T-helper 2 cell (primary cell): ENCODE results near the gene MAPK8.
"Not testable (repeated sequence)": the region's sequence is repeated elsewhere in the genome, so short reads cannot be mapped to it uniquely, and the experiment has no call there.

Experiments
- DNase-seq, 5 experiments: peaks; one replicate each; pipeline versions ENCODE4 v3.0.0 to v3.0.0-alpha.2; 2012 to 2022
- total RNA-seq, 2 donors: gene quantifications; one replicate each; lab custom pipeline; 2026; lab: John Stamatoyannopoulos, UW

The MAPK8 gene
- 40.3 to 58.6 reads per million in 2 donors for total RNA-seq

DNA sequence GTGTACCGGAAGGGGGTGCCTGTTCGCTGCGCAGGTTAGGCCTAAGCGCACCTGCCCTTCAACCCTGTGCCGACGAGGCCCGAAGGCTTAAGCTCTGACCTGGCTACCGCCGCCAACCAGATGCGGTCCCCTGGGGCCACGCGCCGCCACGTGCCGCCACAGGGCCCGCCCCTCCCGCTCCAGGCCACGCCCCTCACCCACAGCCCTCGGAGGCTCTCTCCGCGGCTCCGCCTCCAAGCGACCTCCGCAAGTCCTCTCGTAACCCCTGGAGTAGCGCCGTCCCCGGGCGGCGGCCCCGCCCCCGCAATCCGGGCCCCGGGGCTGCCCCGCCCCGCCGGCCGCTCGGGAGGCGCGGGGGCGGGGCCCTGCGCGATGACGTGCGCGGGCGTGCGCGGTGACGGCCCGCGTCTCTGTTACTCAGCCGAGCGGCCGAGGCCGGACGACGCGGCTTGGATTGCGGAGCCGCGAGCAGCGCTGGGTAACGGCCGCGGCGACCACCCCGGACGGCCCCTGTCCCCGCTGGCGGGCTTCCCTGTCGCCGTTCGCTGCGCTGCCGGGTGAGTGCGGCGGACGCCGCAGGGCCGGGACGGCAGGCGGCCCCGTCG, at the start of gene MAPK8:
Gene MAPK8, plus strand, starts transcription at position 413 of the 605 bp plus-strand sequence. CDS start 94,984 bp downstream, outside the sequence.
- DNase-seq: peak; percentile 85 to 95 (median 91)

DNA sequence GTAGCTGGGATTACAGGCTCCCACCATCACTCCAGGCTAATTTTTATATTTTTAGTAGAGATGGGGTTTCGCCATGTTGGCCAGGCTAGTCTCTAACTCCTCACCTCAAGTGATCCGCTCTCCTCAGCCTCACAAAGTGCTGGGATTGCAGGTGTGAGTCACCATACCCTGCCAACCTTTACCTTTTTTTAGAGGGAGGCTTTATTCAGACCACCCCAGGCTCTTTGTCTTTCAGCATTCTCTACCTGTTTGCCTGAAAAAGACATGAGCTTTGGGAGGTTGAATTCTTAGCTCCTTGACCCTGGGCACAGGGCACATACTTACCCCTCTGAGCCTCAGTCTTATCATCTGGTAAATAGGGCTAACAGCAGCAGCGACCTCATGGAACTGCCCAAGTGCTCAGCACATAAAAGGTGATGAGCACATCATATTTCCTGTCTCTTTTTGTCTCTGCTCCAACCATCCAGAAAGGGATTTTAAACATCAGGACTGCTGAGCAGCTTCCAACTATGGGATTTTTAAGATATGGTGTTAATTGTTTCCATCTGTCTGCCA, 49.0 kb upstream of the MAPK8 start:
- DNase-seq: no peak

DNA sequence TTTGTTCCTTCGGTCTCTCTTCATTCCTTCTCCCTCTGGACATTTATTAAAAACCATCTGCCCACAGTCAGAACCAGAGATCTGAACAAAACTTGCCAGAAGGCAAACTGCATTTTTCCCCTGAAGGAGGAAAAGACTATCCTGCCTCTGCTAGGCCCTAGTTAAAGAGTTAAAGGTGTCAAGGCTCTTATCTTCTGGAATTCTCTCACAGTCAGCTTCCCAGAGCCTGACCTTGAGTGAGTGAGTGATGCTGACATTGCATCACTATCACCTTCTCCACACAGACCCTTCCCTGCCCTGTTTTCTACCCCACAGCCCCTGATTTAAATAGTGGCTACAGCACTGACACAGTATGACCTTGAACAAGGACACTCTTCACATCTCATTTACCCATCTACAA, 48.4 kb upstream of the MAPK8 start:
- no peak for DNase-seq

DNA sequence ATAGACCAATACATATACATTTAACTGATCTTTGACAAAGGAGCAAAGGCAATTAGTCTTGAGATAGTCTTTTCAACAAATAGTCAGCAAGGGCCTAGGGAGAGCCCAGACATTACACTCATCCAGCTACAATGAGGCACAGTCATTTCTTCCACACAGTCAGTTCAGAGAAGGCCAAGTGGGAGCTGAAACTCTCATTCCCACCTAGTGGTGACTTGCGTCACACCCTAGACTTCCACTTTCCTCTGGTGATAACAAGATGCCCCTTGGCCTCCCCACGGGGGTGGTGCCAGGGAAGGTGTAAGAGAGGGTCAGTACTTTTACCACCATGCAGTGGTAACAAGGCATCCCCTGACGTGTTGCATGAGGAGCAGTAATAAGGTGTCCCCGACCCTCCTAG, 39.9 kb upstream of the MAPK8 start:
- peak in 1 of 5 experiments; percentile 41 for DNase-seq

DNA sequence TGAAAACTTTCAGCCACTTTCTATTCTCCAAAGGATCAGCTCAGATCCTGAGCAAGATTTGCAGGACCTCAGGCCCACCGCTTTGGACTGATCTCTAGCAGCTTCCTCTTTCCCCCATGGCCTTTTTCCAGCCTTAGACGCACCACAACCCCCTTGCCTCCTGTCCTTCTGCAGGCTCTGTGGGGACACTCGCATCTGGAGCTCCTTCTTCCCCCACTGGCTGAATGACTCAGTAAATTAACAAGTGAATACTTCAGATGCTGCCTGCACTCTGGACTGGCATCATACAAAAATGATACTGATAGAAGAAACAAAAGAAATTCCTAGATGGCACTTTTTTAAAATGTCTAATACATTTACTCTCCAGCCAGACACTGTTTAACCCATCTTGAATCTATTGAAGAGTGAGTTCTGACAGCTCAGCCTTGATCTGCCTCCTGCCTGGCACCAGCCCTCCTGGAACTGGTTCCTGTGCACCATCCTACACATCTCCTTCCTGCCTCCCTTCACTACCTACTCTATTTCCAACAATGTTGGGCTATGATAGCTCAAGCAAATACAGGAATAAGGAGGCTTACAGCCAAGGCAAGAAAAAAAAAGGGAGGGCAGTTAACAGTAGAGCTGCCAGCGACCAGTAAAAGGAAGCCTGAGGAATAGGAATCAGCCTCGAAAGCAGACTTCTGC, 35.3 kb upstream of the MAPK8 start:
- DNase-seq: no peak

DNA sequence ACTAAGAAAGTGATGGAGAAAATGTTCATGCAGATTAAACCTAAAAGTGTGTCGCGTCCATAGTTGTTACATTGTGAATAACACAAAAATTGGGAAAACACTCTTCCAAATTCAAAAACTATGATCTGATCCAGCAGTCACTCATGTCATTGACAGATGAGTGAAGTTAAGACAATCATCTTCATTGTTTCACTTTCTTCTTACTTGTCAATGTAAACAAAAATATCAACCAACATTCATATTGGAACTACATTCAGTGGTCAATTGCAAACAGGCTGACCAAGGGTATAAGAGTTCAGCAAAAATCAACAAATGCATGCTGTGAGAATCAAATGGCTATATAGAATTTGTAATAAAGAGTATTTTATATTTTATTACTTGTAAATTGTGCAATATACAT, 33.8 kb upstream of the MAPK8 start:
- no peak for DNase-seq

DNA sequence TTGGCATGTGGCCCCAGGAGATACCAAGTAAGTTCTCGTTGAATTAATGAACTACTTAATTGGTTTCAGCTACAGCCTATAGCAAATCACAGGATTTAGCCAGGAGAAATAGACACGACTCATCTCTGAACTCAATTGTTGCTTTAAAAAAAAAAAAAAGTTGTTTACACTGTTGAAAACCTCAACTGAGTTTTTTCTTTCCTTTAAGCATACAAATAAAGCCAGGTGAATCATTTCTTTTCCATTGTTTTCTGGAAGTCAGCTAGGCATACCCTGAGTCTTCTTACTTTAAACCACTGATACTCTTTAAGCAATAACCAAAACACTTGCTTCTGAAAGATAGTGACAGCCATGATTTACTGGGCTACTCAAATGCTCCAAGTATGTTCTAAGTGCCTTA, 32.7 kb upstream of the MAPK8 start:
- peak in 1 of 5 experiments; percentile 30 for DNase-seq

DNA sequence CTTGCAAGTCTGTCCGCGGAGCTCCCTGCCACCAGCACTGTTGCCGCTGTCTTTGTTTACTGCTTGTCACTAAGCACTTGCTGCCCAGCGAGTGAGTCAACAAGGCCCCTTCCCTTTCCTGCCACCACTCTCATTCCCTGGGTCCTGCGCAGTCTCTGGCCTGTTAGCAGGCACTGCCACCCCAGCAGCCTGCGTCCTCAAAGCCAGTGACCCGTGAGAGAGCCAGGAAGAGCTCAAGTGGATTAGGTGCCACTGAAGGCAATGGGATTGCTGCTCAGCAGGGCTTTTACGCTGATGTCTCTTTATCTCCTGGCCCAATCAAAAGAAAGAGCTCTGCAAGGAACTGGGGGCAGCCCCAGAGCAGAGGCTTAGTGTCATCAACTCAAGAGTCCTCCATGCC, 31.8 kb upstream of the MAPK8 start, which contains the start of gene FRMPD2:
Gene FRMPD2, minus strand, starts transcription at position 61 of the 400 bp plus-strand sequence. CDS start 129 bp downstream, outside the sequence.
- DNase-seq: no peak

DNA sequence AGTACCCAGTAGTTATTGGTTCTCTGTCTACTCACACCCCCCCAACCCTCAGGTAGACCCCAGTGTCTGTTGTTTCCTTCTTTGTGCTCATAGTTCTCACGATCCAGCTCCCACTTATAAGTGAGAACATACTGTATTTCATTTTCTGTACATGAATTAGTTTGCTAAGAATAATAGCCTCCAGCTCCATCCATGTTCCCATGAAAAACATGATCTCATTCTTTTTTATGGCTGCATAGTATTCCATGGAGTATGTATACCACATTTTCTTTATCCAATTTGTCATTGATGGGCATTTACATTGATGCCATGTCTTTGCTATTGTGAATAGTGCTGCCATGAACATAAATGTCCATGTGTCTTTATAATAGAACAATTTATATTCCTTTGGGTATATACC, 29.4 kb upstream of the MAPK8 start:
- no peak for DNase-seq

DNA sequence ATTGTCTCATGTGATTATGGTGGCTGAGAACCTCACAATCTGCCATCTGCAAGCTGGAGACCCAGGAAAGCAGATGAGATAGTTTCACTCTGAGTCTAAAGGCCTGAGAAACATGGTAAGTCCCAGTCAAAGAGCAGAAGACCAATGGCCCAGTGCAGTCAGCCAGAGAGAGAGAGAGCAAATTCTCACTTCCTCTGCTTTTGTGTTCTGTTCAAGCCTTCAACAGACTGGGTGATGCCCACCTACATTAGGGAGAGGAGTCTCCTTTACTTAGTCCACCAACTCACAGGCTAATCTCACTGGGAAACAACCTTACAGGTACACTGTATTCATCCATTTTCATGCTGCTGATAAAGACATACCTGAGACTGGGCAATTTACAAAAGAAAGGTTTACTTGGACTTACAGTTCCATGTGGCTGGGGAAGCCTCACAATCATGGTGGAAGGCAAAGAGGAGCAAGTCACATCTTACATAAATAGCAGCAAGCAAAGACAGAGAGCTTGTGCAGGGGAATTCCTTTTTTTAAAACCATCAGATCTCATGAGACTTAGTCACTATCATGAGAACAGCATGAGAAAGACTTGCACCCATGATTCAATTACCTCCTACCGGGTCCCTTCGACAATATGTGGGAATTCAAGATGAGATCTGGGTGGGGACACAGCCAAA, 27.3 kb upstream of the MAPK8 start:
- DNase-seq: peak in 1 of 5 experiments; percentile 43

DNA sequence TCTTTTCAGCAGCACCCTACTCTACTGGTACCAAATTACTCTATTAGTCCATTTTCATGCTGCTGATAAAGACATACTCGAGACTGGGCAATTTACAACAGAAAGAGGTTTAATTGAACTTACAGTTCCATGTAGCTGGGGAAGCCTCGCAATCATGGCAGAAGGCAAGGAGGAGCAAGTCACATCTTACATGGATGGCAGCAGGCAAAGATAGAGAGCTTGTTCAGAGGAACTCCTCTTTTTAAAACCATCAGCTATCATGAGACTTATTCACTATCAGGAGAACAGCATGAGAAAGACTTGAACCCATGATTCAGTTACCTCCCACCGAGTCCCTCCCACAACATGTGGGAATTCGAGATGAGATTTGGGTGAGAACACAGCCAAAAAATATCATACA, 24.8 kb upstream of the MAPK8 start:
- not testable (repeated sequence) for DNase-seq

DNA sequence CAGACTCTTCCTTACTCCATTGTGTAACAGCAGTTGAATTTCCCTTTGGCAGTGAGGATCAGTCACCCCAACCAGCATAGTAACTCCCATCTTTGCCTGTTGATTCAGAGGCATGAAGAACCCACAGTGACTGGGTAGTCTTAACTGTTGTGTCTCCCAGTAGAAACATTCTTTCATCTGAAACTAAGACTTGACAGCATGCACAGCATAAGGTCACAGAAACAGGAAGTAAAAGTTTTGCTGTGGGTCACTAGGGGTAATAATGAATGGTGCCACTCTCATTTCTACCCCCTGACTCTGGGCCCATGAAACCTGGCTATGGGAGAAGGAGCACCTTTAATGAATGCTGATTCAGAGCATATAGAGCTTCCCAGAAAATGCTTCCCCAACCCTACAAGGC, 23.6 kb upstream of the MAPK8 start:
- no peak for DNase-seq

DNA sequence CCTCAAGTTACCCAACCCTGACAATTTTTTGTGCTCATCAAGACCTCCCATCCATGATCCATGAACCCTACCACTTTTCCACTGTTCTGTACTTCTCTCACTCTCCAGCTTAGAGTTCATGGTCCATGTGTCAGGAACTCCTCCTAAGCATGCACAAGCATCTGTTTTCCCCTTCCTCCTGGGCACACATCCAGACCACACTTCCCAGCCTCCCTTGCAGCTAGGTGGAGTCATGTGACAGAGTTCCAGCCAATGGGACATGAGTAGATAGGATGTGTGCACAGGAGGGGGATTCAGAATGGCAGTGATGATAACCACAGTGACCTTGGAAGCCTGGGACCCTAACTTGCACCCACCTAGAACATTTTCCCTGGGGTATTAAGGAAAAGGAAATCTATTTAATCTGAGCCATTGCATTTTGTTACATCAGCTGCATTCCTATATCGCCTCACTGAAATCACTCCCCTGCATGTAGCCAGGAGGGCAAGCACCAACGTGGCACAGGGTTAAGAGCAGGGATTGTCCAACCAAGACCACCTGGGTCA, 22.4 kb upstream of the MAPK8 start:
- DNase-seq: no peak

DNA sequence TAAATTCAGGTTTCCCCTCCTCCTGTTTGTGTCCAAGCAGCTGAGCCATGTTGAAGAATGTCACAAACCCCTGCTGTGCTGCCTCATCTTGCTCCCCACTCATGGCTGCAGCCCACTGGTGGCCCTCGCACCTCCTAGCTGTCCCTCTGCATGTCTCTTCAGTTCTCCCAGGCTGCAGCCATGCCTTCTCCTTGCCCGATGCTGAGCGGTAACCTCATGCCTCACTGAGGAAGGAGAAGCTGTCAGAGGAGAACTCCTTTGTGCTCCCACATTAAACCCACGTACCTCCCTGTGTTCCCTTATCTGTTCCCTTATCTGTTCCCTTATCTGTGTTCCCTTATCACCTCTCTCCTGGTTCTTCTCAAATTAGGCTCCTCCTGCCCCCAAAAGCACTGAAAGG, 21.7 kb upstream of the MAPK8 start:
- DNase-seq: no peak

DNA sequence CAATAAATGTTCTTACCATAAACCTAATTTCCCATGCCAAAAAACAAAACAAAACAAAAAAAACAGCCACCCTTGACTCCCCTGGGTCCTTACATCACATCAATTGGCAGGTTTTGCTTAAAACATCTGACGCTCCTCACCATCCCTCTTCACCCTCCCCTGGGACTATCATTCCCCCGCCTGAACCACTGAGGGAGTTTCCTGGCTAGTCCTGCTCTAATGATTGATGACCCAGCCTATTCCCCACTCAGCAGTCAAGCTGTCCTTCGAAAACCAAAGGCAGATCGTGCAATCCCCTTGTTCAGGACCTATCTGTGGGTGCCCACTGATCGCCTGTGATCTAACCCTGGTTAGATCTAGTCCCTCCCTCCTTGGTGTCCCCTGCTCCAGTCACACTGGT, 20.8 kb upstream of the MAPK8 start:
- DNase-seq: no peak

DNA sequence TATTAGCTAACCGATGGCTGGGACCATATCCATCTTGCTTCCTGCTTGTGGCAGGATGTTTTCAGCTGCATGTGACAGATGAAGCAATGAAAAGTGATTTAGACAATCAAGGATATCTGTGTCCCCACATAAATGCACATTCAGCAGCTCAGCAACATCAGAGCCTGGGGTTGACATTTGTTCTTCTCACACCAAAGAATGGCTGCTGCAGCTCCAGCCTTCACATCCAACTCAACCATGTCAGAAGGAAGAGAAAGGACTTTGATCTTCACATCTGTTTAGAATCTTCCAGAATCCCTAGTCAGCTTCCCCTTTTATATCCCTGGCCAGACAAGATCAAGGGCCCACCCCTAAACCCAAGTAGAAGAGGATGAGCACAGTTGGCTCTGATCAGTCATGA, 20.1 kb upstream of the MAPK8 start:
- no peak for DNase-seq

DNA sequence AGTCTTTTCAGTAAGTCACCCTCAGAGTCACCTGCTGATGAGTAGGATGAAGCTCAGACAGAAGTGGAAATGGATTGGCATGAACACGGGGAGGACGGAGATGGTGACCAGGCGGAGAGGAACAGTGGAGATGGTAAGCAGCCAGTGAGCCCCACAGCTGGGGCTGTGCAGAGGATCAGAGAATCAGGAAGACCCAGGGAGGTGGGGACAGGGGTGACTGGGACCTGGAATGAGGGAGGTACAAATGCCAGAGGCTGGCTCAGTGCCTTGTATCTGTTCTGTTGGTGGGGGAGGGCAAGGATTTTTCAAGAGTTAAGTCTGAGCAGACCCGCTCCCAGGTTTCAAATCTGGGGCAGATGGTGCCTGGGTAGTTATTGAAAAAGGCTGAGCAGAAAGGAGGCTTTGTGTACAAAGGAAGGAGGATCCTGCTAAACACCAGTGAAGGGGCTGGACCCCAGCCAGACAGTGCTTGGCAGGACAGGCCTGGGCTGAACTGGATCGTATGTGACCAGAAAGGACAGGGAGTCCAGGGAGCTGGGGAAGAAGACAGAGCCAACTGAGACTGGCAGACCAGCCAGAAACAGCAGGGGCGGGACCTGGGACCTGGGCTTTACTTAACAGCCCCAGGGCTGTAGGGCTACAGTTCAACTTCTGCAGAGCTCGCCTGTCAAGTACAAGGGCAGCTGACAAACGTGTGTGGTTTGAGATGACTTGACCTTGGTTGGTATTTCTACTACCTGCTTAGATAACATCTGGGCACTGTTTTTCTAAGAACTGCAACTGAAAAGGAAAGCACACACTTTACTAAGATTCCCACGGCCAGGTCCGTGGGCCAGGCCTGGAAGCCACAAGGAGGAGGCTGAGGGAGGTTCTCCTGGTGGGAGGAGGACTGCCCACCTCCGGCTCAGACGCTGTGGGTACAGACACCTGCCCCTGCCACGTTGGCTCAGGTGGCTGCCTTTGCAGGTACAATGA, 18.8 kb upstream of the MAPK8 start:
- DNase-seq: peak in 1 of 5 experiments; percentile 91

DNA sequence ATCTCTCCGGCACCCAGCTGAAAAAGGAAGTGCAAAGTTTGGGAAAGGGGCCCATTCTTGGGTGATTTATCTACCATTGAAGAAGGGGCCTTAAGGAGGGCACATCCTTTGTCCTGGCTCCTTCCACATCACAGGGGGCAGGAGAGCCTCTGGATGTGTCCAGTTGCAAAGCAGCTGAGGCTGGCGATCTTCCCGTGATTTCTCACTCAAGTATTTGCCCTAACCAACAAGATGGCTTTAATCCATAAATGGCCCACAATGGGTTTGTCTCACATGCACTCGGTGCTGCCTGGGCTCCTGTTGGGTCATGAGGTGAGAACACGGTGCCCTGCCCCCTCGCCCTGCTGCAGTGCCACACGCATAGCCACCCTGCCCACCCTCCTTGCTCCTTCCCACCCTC, 17.8 kb upstream of the MAPK8 start:
- no peak for DNase-seq

DNA sequence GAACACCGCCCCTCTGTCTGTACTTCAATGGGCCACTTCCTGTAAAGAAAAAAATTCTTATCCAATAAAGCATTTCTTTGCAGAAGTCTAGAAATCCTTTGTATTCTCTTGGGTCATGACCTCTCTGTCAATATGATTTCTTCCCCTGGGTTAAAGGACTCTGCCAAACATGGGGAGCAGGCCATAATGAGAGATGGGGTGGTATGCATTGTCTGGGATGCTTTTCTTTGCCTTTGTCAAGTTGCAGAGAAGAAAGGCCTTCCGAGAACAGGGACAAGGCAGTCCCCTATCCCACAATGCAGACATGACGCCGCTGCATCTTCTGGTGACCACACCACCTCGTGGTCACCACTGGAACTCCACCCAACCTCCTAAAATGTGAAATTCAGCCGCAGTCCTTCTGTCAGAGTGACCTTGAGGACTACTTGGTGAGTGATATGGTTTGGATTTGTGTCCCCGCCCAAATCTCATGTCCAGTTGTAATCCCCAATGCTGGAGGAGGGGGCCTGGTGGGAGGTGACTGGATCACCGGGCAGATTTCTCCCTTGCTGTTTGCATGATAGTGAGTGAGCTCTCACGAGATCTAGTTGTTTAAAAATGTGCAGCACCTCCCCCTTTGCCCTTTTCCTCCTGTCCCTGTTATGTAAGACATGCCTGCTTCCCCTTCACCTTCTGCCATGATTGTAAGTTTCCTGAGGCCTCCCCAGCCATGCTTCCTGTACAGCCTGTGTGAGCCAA, 16.8 kb upstream of the MAPK8 start:
- DNase-seq: peak in 2 of 5 experiments; percentile 21 to 60

DNA sequence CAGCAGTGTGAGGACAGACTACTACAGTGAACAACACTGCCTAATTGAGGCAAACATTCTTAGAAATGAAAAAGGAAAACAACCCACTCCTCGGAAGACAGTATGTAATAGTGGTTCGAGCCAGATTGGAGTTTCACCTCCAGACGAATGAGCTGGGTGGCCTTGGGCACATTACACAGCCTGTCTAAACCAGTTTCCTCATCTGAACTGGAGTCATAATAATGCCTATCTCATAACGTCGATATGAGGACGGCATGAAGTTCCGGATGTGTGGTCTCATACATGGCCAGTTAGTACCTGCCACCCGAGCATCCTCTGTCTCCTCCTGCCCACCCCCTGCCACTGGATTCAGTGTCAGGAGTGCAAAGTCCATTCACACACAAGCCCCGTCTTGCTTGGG, 16.2 kb upstream of the MAPK8 start:
- DNase-seq: no peak

DNA sequence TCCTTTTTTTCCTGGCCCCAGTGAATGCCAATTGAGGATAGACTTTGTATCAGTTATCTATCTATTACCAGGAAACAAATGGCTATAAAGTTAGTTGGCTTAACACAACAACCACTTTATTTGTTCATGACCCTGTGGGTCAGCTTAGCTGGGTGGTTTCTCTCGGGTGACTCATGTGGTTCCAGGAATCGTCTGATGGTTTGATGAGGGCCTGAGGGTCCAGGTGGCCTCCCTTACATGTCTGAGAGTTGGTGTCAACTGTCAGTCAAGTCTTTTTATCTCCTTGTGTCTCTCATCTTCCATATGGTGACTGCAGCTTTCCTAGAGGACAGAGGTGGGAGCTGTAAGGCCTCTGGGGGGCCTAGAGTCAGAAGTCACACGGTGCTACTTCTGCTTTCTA, 15.3 kb upstream of the MAPK8 start:
- no peak for DNase-seq
